K562 (cell line): Measurements from ENCODE around the gene SKAP1. TPM values are rescaled to one million over a fixed set of nuclear protein-coding genes. Genes with fewer than 3 reads are reported as not detected.

ENCODE experiments used
- ATF3 ChIP-seq, 2 experiments: fragments of 450-650 bp in 1 of 2; sonication (generic) in 1 of 2; formaldehyde crosslinking in 1 of 2; IDR thresholded peaks in 1 of 2; conservative IDR thresholded peaks in 1 of 2; 2 replicates each; pipeline versions ENCODE4 v1.6.1 to v1.8.1; 2016 to 2023; ENCODE audit warnings: mild to moderate bottlenecking in 2 of 2, moderate library complexity in 2 of 2, inconsistent platforms in 1 of 2, missing genetic modification reagents in 1 of 2
- BHLHE40 ChIP-seq: IDR thresholded peaks from 2 replicates; pipeline ENCODE4 v1.6.1; 2011; ENCODE audit warnings: low read length, improper control_type of control experiment
- CBFA2T2 ChIP-seq: fragments of 450-650 bp; conservative IDR thresholded peaks from 2 replicates; pipeline ENCODE4 v1.6.1; 2017; ENCODE audit warnings: mild to moderate bottlenecking
- CREB1 ChIP-seq, 2 experiments: sonication (generic) in 1 of 2; formaldehyde crosslinking in 1 of 2; IDR thresholded peaks; 2 replicates each; pipeline versions ENCODE4 v1.6.1 to v1.8.0; 2012 to 2022; ENCODE audit warnings: inconsistent platforms in 1 of 2, mild to moderate bottlenecking in 1 of 2, missing genetic modification reagents in 1 of 2, moderate library complexity in 1 of 2
- JUND ChIP-seq, 2 experiments: IDR thresholded peaks; 2 replicates in 1 of 2; 3 replicates in 1 of 2; pipeline ENCODE4 v1.6.1; 2011; ENCODE audit warnings: borderline replicate concordance in 2 of 2, low read depth in 2 of 2, low read length in 2 of 2, improper control_type of control experiment in 1 of 2, missing biosample characterization in 1 of 2, missing genetic modification characterization in 1 of 2, missing genetic modification reagents in 1 of 2
- NR2F6 ChIP-seq: fragments of 450-650 bp; formaldehyde crosslinking; IDR thresholded peaks from 2 replicates; pipeline ENCODE4 v1.4.0; 2020; ENCODE audit warnings: mild to moderate bottlenecking
- PHB2 ChIP-seq: fragments of 450-650 bp; IDR thresholded peaks from 2 replicates; pipeline ENCODE4 v1.6.1; 2017; ENCODE audit warnings: low read depth
- RCOR1 ChIP-seq, 2 experiments: IDR thresholded peaks; 2 replicates each; pipeline ENCODE4 v1.6.1; 2012; ENCODE audit warnings: low read depth in 2 of 2, low read length in 2 of 2, borderline replicate concordance in 1 of 2, improper control_type of control experiment in 1 of 2
- REST ChIP-seq, 2 experiments: fragments of 450-650 bp; formaldehyde crosslinking in 1 of 2; IDR thresholded peaks; 2 replicates each; pipeline versions ENCODE4 v1.4.0 to v1.6.1; 2014 to 2020; ENCODE audit warnings: mild to moderate bottlenecking in 2 of 2, borderline replicate concordance in 1 of 2, low read depth in 1 of 2
- TBL1XR1 ChIP-seq, 2 experiments: IDR thresholded peaks; 2 replicates each; pipeline ENCODE4 v1.6.1; 2012; ENCODE audit warnings: improper control_type of control experiment in 2 of 2, low read length in 2 of 2, mild to moderate bottlenecking in 1 of 2
- ZNF584 ChIP-seq: fragments of 200-800 bp; sonication (Bioruptor generic); IDR thresholded peaks from 2 replicates; pipeline ENCODE4 v1.6.1; 2016; ENCODE audit warnings: low read depth, mild to moderate bottlenecking, missing genetic modification characterization, missing compliant biosample characterization
- ZNF668 ChIP-seq: fragments of 250-450 bp; sonication (Bioruptor Pico); IDR thresholded peaks from 2 replicates; pipeline ENCODE4 v1.8.0; 2022; ENCODE audit warnings: mild to moderate bottlenecking, inconsistent platforms
- ZNF766 ChIP-seq: fragments of 200-800 bp; sonication (Bioruptor generic); conservative IDR thresholded peaks from 2 replicates; pipeline ENCODE4 v1.6.1; 2016; ENCODE audit warnings: missing genetic modification characterization, missing compliant biosample characterization
- polyA plus RNA-seq, 8 experiments: library from polyadenylated mRNA; depleted of rRNA in 4 of 8; stranded (reverse) in 5 of 8; unstranded in 3 of 8; fragments of >200 nt; fragmentation: Nextera tagmentation in 2 of 8; fragmentation: Illumina TruSeq in 1 of 8; extraction: Ambion mirVana in 2 of 8; extraction: Trizol in 1 of 8; gene quantifications; 2 replicates each; pipeline versions ENCODE4 v1.2.1 to v1.2.3, GENCODE V29; 2011 to 2014; ENCODE audit warnings: inconsistent platforms in 1 of 8, missing spikeins in 1 of 8
- total RNA-seq, 7 experiments: library from RNA; depleted of rRNA in 6 of 7; stranded (reverse); fragments of >200 nt in 6 of 7; fragmentation: Illumina TruSeq in 2 of 7; extraction: Trizol in 2 of 7; gene quantifications; 2 replicates each; pipeline versions ENCODE4 v1.2.1 to v1.2.3, GENCODE V29; 2011 to 2021; ENCODE audit warnings: low replicate concordance in 1 of 7
- TF ChIP-seq, protein P1 (sequence below): fragments of 200-800 bp; sonication (Bioruptor generic); IDR thresholded peaks from 2 replicates; pipeline ENCODE4 v1.6.1; 2017; ENCODE audit warnings: missing genetic modification characterization, missing compliant biosample characterization

Gene SKAP1
- total and polyA plus RNA-seq, 9 of the 15 experiments (the other 6 are each of a cell fraction or from before 2014, with no cell fraction given): 0.06 to 0.80 (median 0.10) TPM; not detected in 4

DNA sequence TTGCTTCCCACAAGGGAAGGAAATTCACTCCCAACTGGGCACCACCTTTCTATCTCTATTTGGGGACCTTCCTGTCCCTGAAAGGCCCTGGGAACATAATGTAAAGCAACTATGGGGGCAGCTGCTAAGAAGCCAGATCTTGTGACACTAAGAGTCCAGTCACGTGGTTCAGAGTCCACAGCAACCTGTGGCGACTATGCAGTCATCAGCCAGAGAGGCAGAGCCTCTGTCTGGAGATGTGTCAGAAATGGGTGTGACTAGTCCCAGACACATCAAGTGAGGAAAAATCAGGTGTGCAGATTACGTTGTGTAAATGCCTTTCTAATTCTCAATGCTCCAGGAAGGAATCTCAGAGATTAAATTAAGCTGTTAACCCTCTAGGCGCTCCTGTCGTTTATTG is 26.6 kb upstream of the SKAP1 start (continued):
- TF ChIP-seq REST (IDR thresholded peaks at IDR 0.05; ENCODE audit: borderline replicate concordance): peak; percentile 58
- no peak for TF ChIP-seq REST (CRISPR knock-in tag; IDR thresholded peaks at IDR 0.05; ENCODE audit: low read depth)
- TF ChIP-seq CREB1 (IDR thresholded peaks at IDR 0.05): no peak
- TF ChIP-seq CREB1 (CRISPR knock-in tag; IDR thresholded peaks at IDR 0.05): peak; percentile 27; the same call in 1 of the 2 replicates
- peak; percentile 51; the same call in 1 of the 2 replicates for TF ChIP-seq ATF3 (IDR thresholded peaks at IDR 0.05)
- no peak for TF ChIP-seq ATF3 (CRISPR knock-in tag; conservative IDR thresholded peaks at IDR 0.05)
- no peak for TF ChIP-seq ZNF668 (CRISPR knock-in tag)
- peak in 1 of 2 experiments; percentile 38; a peak in 1 of 4 replicates for TF ChIP-seq RCOR1 (IDR thresholded peaks at IDR 0.05; ENCODE audit: borderline replicate concordance in 1 of 2, low read depth in 2 of 2, low read length in 2 of 2)
- no peak for TF ChIP-seq TBL1XR1 (IDR thresholded peaks at IDR 0.05; ENCODE audit: low read length in 2 of 2)
- TF ChIP-seq BHLHE40: 0 out of 2 replicates have a peak, but pooled peaks have one; percentile 30
- TF ChIP-seq NR2F6 (CRISPR knock-in tag): no peak
- TF ChIP-seq, protein P1, sequence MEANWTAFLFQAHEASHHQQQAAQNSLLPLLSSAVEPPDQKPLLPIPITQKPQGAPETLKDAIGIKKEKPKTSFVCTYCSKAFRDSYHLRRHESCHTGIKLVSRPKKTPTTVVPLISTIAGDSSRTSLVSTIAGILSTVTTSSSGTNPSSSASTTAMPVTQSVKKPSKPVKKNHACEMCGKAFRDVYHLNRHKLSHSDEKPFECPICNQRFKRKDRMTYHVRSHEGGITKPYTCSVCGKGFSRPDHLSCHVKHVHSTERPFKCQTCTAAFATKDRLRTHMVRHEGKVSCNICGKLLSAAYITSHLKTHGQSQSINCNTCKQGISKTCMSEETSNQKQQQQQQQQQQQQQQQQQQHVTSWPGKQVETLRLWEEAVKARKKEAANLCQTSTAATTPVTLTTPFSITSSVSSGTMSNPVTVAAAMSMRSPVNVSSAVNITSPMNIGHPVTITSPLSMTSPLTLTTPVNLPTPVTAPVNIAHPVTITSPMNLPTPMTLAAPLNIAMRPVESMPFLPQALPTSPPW (CRISPR knock-in tag): no peak
- TF ChIP-seq ZNF766 (CRISPR knock-in tag): 0 out of 2 replicates have a peak, but pooled peaks have one; percentile 19
- 0 out of 2 replicates have a peak, but pooled peaks have one; percentile 15 for TF ChIP-seq JUND (IDR thresholded peaks at IDR 0.05; ENCODE audit: borderline replicate concordance, low read depth, low read length)
- no peak for TF ChIP-seq JUND (tag; IDR thresholded peaks at IDR 0.05; ENCODE audit: borderline replicate concordance, low read depth, low read length)
- no peak for TF ChIP-seq PHB2
- 0 out of 2 replicates have a peak, but pooled peaks have one; percentile 26 for TF ChIP-seq ZNF584
- peak; percentile 62 for TF ChIP-seq CBFA2T2
